HepG2 (cell line): ENCODE measurements around the gene ZNF217. TPM values are rescaled to one million over a fixed set of nuclear protein-coding genes. Genes with fewer than 3 reads are reported as not detected.

Source experiments
- ARNTL ChIP-seq: sonication (generic); formaldehyde crosslinking; IDR thresholded peaks from 2 replicates; pipeline ENCODE4 v1.4.0; 2020; ENCODE audit warnings: mild to moderate bottlenecking, missing genetic modification reagents
- CENPX ChIP-seq: sonication (generic); formaldehyde crosslinking; IDR thresholded peaks from 2 replicates; pipeline ENCODE4 v1.9.0; 2021; ENCODE audit warnings: mild to moderate bottlenecking, missing genetic modification reagents, moderate library complexity
- ELF4 ChIP-seq: sonication (generic); formaldehyde crosslinking; IDR thresholded peaks from 2 replicates; pipeline ENCODE4 v1.5.0; 2020; ENCODE audit warnings: missing genetic modification reagents, mild to moderate bottlenecking, moderate library complexity, borderline replicate concordance
- HNF4A ChIP-seq: sonication (generic); formaldehyde crosslinking; IDR thresholded peaks from 2 replicates; pipeline ENCODE4 v1.4.0; 2020; ENCODE audit warnings: missing genetic modification reagents
- KDM5B ChIP-seq: sonication (generic); formaldehyde crosslinking; IDR thresholded peaks from 2 replicates; pipeline ENCODE4 v1.4.0; 2020; ENCODE audit warnings: missing genetic modification reagents, mild to moderate bottlenecking, borderline replicate concordance
- NR2C2 ChIP-seq: sonication (generic); formaldehyde crosslinking; IDR thresholded peaks from 2 replicates; pipeline ENCODE4 v1.4.0; 2020; ENCODE audit warnings: missing genetic modification reagents, mild to moderate bottlenecking, moderate library complexity, borderline replicate concordance
- PHF5A ChIP-seq: IDR thresholded peaks from one replicate; pipeline ENCODE4 v1.6.1; 2018; ENCODE audit warnings: low read depth, missing genetic modification reagents; ENCODE audit not compliant: unreplicated experiment
- PITX1 ChIP-seq: sonication (generic); formaldehyde crosslinking; IDR thresholded peaks from 2 replicates; pipeline ENCODE4 v1.5.1; 2020; ENCODE audit warnings: mild to moderate bottlenecking, missing genetic modification reagents
- SSRP1 ChIP-seq: IDR thresholded peaks from 2 replicates; pipeline ENCODE4 v1.6.1; 2016; ENCODE audit warnings: control low read depth
- TCF7 ChIP-seq: sonication (generic); IDR thresholded peaks from 2 replicates; pipeline ENCODE4 v1.6.1; 2016; ENCODE audit warnings: antibody characterized with exemption, low read depth
- ZBTB7A ChIP-seq: sonication (generic); formaldehyde crosslinking; IDR thresholded peaks from 2 replicates; pipeline ENCODE4 v1.8.0; 2022; ENCODE audit warnings: mild to moderate bottlenecking, missing genetic modification reagents
- ZSCAN9 ChIP-seq: IDR thresholded peaks from 2 replicates; pipeline ENCODE4 v1.6.1; 2016; ENCODE audit warnings: borderline replicate concordance
- polyA plus RNA-seq, 8 experiments: library from polyadenylated mRNA; depleted of rRNA in 3 of 8; stranded (reverse) in 7 of 8; unstranded in 1 of 8; fragments of >200 nt; fragmentation: Illumina TruSeq in 4 of 8; extraction: Trizol in 4 of 8; gene quantifications; 2 replicates each; pipeline versions ENCODE4 v1.2.1 to v1.2.3, GENCODE V29; 2011 to 2016; ENCODE audit warnings: low read depth in 4 of 8, missing spikeins in 1 of 8, mixed read lengths in 1 of 8; ENCODE audit not compliant: insufficient read depth in 1 of 8
- total RNA-seq, 5 experiments: library from RNA; depleted of rRNA; stranded (reverse); fragments of >200 nt; fragmentation: Illumina TruSeq; extraction: Trizol; gene quantifications; 2 replicates each; pipeline ENCODE4 v1.2.3, GENCODE V29; 2016; ENCODE audit warnings: low read depth in 1 of 5
- TF ChIP-seq, protein P1 (sequence below): sonication (generic); formaldehyde crosslinking; IDR thresholded peaks from 2 replicates; pipeline ENCODE4 v1.5.0; 2020; ENCODE audit warnings: missing genetic modification reagents, mild to moderate bottlenecking, borderline replicate concordance
- TF ChIP-seq, protein P2 (sequence below): sonication (generic); formaldehyde crosslinking; IDR thresholded peaks from 2 replicates; pipeline ENCODE4 v1.9.0; 2022; ENCODE audit warnings: low read depth, missing genetic modification reagents
- TF ChIP-seq, protein P3 (sequence below): sonication (generic); formaldehyde crosslinking; IDR thresholded peaks from 2 replicates; pipeline ENCODE4 v1.5.0; 2020; ENCODE audit warnings: mild to moderate bottlenecking, missing genetic modification reagents
- TF ChIP-seq, protein P4 (sequence below): sonication (generic); formaldehyde crosslinking; conservative IDR thresholded peaks from 2 replicates; pipeline ENCODE4 v1.4.0; 2020; ENCODE audit warnings: missing genetic modification reagents
- TF ChIP-seq, protein P5 (sequence below): sonication (generic); formaldehyde crosslinking; IDR thresholded peaks from 2 replicates; pipeline ENCODE4 v1.4.0; 2020; ENCODE audit warnings: missing genetic modification reagents; ENCODE audit errors: not compliant biosample characterization
- TF ChIP-seq, protein P6 (sequence below): IDR thresholded peaks from 2 replicates; pipeline ENCODE4 v1.6.1; 2012; ENCODE audit warnings: low read depth, low read length, improper control_type of control experiment

ZNF217 gene
- total and polyA plus RNA-seq, 2 of the 13 experiments (the other 11 are each of a cell fraction or from before 2014, with no cell fraction given) = 22.3 to 29.8 TPM

DNA sequence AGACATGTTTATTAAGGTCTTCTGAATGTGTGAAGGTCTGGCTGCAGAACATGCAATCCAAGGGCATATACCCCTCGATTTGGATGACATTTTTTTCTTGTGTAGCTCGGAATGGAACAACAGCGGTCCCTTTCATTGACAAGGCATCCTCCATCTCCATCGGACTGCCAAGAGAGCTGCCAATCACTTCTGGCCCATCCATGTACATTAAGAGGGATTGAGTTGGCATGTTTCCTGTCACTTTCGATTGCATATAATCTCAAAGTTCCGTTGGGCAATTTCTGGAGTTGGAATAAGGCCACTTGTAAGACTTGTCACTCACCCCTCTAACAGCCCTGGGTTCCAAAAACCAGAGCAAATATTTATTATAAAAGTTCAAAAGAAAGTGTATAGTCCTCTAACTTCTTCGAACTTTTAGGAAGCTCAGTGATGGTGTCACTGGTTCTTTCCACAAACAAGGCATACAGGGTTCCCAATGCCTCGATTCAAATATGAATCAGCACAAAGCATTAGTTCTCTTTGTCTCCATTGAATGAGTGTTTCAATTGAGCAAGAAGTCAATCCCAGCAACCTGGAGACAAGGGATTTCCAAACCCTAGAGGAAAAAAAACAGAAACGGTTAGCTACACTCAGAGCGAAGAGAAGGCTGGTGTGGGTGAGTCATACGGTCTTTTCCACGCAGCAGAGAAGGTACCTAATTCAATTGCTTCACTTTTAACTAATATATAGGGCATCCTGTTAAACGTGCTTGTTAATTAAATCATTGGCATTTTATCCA is 10.9 kb downstream of the ZNF217 start (continued):
- TF ChIP-seq, protein P1, sequence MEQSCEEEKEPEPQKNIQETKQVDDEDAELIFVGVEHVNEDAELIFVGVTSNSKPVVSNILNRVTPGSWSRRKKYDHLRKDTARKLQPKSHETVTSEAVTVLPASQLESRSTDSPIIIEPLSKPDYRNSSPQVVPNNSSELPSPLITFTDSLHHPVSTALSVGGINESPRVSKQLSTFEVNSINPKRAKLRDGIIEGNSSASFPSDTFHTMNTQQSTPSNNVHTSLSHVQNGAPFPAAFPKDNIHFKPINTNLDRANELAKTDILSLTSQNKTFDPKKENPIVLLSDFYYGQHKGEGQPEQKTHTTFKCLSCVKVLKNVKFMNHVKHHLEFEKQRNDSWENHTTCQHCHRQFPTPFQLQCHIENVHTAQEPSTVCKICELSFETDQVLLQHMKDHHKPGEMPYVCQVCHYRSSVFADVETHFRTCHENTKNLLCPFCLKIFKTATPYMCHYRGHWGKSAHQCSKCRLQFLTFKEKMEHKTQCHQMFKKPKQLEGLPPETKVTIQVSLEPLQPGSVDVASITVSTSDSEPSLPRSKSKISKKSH = no peak
- TF ChIP-seq TCF7 (peak; percentile 22; the same call in 1 of the 2 replicates), NR2C2 (CRISPR knock-in tag) (peak; percentile 47; the same call in 1 of the 2 replicates), SSRP1 (CRISPR knock-in tag) (no peak; the same call in 1 of the 2 replicates), CENPX (CRISPR knock-in tag) (no peak), PITX1 (CRISPR knock-in tag) (no peak), ZBTB7A (CRISPR knock-in tag) (no peak), PHF5A (CRISPR knock-in tag) (no peak), HNF4A (CRISPR knock-in tag) (0 out of 2 replicates have a peak, but pooled peaks have one; percentile 18), ELF4 (no peak), ZSCAN9 (CRISPR knock-in tag) (no peak; the same call in 1 of the 2 replicates), ARNTL (CRISPR knock-in tag) (no peak), KDM5B (no peak)
- TF ChIP-seq, protein P2, sequence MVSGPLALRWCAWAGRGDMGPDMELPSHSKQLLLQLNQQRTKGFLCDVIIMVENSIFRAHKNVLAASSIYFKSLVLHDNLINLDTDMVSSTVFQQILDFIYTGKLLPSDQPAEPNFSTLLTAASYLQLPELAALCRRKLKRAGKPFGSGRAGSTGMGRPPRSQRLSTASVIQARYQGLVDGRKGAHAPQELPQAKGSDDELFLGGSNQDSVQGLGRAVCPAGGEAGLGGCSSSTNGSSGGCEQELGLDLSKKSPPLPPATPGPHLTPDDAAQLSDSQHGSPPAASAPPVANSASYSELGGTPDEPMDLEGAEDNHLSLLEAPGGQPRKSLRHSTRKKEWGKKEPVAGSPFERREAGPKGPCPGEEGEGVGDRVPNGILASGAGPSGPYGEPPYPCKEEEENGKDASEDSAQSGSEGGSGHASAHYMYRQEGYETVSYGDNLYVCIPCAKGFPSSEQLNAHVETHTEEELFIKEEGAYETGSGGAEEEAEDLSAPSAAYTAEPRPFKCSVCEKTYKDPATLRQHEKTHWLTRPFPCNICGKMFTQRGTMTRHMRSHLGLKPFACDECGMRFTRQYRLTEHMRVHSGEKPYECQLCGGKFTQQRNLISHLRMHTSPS (CRISPR knock-in tag) = no peak
- TF ChIP-seq, protein P3, sequence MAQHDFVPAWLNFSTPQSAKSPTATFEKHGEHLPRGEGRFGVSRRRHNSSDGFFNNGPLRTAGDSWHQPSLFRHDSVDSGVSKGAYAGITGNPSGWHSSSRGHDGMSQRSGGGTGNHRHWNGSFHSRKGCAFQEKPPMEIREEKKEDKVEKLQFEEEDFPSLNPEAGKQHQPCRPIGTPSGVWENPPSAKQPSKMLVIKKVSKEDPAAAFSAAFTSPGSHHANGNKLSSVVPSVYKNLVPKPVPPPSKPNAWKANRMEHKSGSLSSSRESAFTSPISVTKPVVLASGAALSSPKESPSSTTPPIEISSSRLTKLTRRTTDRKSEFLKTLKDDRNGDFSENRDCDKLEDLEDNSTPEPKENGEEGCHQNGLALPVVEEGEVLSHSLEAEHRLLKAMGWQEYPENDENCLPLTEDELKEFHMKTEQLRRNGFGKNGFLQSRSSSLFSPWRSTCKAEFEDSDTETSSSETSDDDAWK (CRISPR knock-in tag) = no peak
- TF ChIP-seq, protein P4, sequence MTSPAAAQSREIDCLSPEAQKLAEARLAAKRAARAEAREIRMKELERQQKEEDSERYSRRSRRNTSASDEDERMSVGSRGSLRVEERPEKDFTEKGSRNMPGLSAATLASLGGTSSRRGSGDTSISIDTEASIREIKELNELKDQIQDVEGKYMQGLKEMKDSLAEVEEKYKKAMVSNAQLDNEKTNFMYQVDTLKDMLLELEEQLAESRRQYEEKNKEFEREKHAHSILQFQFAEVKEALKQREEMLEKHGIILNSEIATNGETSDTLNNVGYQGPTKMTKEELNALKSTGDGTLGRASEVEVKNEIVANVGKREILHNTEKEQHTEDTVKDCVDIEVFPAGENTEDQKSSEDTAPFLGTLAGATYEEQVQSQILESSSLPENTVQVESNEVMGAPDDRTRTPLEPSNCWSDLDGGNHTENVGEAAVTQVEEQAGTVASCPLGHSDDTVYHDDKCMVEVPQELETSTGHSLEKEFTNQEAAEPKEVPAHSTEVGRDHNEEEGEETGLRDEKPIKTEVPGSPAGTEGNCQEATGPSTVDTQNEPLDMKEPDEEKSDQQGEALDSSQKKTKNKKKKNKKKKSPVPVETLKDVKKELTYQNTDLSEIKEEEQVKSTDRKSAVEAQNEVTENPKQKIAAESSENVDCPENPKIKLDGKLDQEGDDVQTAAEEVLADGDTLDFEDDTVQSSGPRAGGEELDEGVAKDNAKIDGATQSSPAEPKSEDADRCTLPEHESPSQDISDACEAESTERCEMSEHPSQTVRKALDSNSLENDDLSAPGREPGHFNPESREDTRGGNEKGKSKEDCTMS (CRISPR knock-in tag) = no peak
- TF ChIP-seq, protein P5, sequence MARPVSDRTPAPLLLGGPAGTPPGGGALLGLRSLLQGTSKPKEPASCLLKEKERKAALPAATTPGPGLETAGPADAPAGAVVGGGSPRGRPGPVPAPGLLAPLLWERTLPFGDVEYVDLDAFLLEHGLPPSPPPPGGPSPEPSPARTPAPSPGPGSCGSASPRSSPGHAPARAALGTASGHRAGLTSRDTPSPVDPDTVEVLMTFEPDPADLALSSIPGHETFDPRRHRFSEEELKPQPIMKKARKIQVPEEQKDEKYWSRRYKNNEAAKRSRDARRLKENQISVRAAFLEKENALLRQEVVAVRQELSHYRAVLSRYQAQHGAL (CRISPR knock-in tag) = no peak
- TF ChIP-seq, protein P6, sequence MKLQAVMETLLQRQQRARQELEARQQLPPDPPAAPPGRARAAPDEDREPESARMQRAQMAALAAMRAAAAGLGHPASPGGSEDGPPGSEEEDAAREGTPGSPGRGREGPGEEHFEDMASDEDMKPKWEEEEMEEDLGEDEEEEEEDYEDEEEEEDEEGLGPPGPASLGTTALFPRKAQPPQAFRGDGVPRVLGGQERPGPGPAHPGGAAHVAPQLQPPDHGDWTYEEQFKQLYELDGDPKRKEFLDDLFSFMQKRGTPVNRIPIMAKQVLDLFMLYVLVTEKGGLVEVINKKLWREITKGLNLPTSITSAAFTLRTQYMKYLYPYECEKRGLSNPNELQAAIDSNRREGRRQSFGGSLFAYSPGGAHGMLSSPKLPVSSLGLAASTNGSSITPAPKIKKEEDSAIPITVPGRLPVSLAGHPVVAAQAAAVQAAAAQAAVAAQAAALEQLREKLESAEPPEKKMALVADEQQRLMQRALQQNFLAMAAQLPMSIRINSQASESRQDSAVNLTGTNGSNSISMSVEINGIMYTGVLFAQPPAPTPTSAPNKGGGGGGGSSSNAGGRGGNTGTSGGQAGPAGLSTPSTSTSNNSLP = peak; percentile 31; the same call in 1 of the 2 replicates
